Astrocyte of the cerebellum (primary cell): ENCODE data around the gene PRAME.
A peak's percentile ranks its signal among the peaks of the same experiment; 100 is the strongest.
"Not testable (repeated sequence)": the region's sequence is repeated elsewhere in the genome, so short reads cannot be mapped to it uniquely, and the experiment has no call there.

Experiments used
- DNase-seq: peaks from one replicate; pipeline ENCODE4 v3.0.0-alpha.2; 2011; ENCODE audit warnings: low read depth
- H3K4me3 ChIP-seq: 2 replicates; pipeline ENCODE4 v1.5.1; 2011; ENCODE audit warnings: mild to moderate bottlenecking, low read depth, low read length, moderate library complexity
- CTCF ChIP-seq: IDR thresholded peaks from 2 replicates; pipeline ENCODE4 v1.5.1; 2012; ENCODE audit warnings: low read length, low read depth, moderate library complexity, mild to moderate bottlenecking; ENCODE audit errors: missing control alignments
- in situ Hi-C: cut with HindIII; loops from 2 replicates; pipeline ENCODE4 v1.10.0; 2017; ENCODE audit warnings: low sequenced_read_pairs

PRAME gene

GRCh38 chr22:22583030-22583429, 24.0 kb upstream of the PRAME start:
- DNase-seq, result no peak
- H3K4me3 ChIP-seq, result no peak overlapping the region
- no peak for TF ChIP-seq CTCF
- in situ Hi-C loops, result loop anchor here (25.0 kb wide), 1 partner anchor 329 kb away; no protein-coding TSS in a partner anchor

- H3K4me3 ChIP-seq, DNase-seq: not testable (repeated sequence)
- in situ Hi-C loops, result loop anchor here (25.0 kb wide), 1 partner anchor 331 kb away; no protein-coding TSS in a partner anchor
Measured at GRCh38 chr22:22581524-22581923, 22.5 kb upstream of the PRAME start.

GRCh38 chr22:22579869-22580604, 21.0 kb upstream of the PRAME start:
- in situ Hi-C loops, result loop anchor here (25.0 kb wide), 1 partner anchor 332 kb away; no protein-coding TSS in a partner anchor
- DNase-seq, result no peak
- TF ChIP-seq CTCF, result no peak
- H3K4me3 ChIP-seq, result no peak overlapping the region

- no peak for TF ChIP-seq CTCF
- no peak for DNase-seq
- in situ Hi-C loops, result loop anchor here (25.0 kb wide), 1 partner anchor 333 kb away; no protein-coding TSS in a partner anchor
- H3K4me3 ChIP-seq, result no peak overlapping the region
Measured at GRCh38 chr22:22578702-22579424, 19.8 kb upstream of the PRAME start.

- no peak overlapping the region for H3K4me3 ChIP-seq
- in situ Hi-C loops, result loop anchor here (25.0 kb wide), 1 partner anchor 335 kb away; no protein-coding TSS in a partner anchor
- TF ChIP-seq CTCF, result no peak
- no peak for DNase-seq
Measured at GRCh38 chr22:22576989-22577427, 17.9 kb upstream of the PRAME start.

- TF ChIP-seq CTCF, result peak; percentile 84
- peak; percentile 3 for DNase-seq
- no peak overlapping the region for H3K4me3 ChIP-seq
- in situ Hi-C loops, result loop anchor here (25.0 kb wide), 1 partner anchor 336 kb away; no protein-coding TSS in a partner anchor
Measured at GRCh38 chr22:22576244-22576988, 17.4 kb upstream of the PRAME start.
